CD4-positive, alpha-beta T cell treated with Interleukin-17A for 1 hour (primary cell): ENCODE measurements around the gene NRSN2.
"Not testable (repeated sequence)": the region's sequence is repeated elsewhere in the genome, so short reads cannot be mapped to it uniquely, and the experiment has no call there.

Experiments used
- DNase-seq: peaks from one replicate; pipeline ENCODE4 v3.0.0-alpha.2; 2020

NRSN2 gene

DNA sequence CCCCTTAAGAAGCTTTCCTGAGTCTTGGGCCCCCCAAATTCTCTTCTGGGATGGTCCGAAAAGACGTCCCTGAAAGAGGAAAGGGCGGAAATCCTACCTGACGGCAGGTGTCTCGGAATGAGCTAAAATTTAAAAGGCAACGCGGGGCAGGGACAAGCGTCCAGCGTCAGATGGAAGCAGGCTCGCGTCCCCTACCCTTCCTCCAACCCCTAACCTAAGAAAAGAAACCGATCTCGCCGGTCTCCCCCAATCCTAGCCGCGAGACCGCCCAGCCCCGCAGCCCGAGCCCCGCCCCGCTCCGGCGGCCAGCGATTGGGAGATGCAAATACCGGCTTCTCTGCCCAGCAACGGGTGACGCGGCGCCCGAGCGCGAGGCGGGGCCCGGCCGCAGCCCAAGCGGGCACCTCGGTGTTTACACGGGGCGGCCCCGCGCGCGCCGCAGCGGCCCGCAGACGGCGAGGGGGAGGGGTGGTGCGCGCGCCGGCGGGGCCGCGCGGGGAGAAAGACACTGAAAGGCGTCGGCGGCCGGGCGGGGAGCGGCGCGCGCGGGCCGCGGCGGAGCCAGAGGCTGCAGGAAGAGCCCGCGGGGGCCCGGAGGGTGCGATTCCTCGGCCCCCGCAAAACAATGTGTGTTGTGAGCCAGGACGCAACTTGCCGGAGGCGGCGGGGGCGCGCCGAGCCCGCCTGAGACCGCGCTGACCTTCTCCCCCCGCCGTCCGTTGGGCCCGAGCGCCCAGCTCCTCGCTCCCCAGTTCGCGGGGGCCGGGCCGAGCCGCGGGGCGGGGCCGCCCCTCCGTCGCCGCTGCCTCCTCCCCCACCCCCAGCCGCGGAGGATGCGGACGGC lies 21.6 kb upstream of the NRSN2 start, which contains the start of gene SOX12:
Gene SOX12 (plus strand): TSS at position 508 of the 844 bp plus-strand sequence. CDS start 373 bp downstream, outside the sequence.
- peak; percentile 95 for DNase-seq

DNA sequence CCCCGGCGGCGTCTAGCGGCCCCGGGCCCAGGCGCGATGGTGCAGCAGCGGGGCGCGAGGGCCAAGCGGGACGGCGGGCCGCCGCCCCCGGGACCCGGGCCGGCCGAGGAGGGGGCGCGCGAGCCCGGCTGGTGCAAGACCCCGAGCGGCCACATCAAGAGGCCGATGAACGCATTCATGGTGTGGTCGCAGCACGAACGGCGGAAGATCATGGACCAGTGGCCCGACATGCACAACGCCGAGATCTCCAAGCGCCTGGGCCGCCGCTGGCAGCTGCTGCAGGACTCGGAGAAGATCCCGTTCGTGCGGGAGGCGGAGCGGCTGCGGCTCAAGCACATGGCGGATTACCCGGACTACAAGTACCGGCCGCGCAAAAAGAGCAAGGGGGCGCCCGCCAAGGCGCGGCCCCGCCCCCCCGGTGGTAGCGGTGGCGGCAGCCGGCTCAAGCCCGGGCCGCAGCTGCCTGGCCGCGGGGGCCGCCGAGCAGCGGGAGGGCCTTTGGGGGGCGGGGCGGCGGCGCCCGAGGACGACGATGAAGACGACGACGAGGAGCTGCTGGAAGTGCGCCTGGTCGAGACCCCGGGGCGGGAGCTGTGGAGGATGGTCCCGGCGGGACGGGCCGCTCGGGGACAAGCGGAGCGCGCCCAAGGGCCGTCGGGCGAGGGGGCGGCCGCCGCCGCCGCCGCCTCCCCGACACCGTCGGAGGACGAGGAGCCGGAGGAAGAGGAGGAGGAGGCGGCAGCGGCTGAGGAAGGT lies 20.8 kb upstream of the NRSN2 start:
- peak; percentile 40 for DNase-seq

DNA sequence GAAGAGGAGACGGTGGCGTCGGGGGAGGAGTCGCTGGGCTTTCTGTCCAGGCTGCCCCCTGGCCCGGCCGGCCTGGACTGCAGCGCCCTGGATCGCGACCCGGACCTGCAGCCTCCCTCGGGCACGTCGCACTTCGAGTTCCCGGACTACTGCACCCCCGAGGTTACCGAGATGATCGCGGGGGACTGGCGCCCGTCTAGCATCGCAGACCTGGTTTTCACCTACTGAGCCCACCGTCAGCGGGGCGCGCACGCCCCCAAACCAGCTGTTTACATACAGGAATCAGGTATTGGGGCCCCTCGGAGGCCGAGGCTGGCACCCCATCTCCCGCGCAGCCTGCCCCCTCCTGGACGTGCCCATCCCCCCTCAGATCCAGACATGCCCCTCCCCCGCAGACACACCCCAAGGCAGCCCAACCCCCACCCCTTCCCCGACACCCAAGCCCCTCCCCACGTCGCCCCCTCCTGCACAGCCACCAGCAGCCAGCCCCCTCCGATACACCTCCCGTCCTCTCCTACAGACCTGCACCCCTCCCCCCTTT lies 20.2 kb upstream of the NRSN2 start:
- DNase-seq: no peak

- DNase-seq: peak; percentile 81
Observed at GRCh38 chr20:327186-328026, 19.5 kb upstream of the NRSN2 start.

GRCh38 chr20:328027-328974 lies 18.6 kb upstream of the NRSN2 start:
- DNase-seq: no peak

- DNase-seq: no peak
Observed at GRCh38 chr20:328975-329695, 17.8 kb upstream of the NRSN2 start.

GRCh38 chr20:329851-330232 lies 17.1 kb upstream of the NRSN2 start:
- DNase-seq: no peak

DNA sequence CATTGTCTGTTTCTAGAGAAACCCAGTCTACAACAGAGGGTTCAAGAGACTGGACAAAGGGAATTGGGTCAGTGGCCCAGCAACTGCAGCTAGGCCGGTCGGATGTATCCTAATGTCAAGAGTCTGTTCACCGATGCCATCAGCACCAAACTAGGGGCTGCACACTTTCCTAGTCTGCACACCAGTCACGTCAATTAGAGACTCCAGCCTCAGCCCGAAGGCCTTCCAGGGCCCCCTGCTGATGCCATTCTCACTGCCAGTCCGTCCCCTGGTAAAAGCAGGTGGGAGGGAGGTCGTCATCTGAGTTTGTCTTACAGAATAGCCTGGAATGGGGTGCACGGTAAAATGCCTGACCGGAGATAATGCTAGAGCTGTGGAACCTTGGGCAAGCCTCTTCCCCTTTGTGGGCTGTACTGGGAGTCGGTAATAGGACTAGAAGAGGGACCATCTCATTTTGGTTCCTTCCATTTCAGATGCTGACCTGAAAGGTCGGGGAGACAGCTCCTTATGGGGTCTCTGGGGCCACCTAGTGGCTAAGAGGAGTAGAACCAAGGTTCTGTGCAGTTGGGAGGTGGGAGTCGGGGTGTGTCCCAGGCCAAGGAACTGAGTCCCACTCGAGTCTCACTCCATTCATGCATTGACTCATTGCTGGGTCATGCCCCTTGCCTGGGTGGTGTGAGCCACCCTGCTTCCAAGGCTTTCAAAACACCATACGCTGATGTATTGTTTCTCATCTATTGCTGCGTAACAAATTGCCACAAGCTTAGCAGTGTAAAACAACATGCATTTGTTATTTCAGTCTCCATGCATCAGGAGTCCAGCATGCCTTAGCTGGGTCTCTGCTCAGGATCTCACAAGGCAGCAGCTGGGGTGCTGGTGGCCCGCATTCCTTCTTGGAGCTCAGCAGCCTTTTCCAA lies 16.4 kb upstream of the NRSN2 start:
- DNase-seq: peak; percentile 80

DNA sequence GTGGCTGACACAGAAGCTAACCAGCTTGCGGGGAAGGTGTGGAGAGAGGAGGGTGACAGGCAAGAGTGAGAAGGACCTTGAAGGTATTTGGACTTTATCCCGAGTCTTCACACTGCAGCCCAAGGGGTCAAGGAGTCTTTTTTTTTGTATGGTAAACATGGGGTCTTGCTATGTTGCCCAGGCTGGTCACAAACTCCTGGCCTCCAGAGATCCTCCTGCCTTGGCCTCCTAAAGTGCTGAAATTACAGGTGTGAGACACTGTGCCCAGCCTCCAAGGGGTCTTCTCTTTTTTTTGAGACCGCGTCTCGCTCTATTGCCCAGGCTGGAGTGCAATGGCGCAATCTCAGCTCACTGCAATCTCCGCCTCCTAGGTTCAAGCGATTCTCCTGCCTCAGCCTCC lies 12.3 kb upstream of the NRSN2 start:
- DNase-seq: no peak

- DNase-seq: not testable (repeated sequence)
Observed at GRCh38 chr20:336040-336439, 10.9 kb upstream of the NRSN2 start.

DNA sequence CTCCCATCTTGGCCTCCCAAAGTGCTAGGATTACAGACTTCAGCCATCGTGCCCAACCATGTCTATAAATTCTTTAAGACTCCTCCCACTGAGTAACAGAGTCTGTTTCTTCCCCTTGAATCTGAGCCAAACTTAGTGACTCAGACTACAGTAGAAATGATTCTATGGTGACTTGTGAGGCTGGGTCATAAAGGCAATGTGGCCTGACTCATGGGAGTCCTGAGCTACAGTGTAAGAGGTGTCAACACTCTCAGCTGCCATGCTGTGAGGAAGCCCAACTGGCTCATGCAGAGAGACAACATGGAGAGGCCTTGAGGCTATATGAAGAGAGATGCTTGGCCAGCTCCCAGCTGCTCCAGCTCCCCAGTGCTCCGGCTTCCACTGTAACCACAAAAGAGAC lies 5.2 kb upstream of the NRSN2 start:
- DNase-seq: no peak

- DNase-seq: no peak
Observed at GRCh38 chr20:343107-343506, 3.8 kb upstream of the NRSN2 start.

DNA sequence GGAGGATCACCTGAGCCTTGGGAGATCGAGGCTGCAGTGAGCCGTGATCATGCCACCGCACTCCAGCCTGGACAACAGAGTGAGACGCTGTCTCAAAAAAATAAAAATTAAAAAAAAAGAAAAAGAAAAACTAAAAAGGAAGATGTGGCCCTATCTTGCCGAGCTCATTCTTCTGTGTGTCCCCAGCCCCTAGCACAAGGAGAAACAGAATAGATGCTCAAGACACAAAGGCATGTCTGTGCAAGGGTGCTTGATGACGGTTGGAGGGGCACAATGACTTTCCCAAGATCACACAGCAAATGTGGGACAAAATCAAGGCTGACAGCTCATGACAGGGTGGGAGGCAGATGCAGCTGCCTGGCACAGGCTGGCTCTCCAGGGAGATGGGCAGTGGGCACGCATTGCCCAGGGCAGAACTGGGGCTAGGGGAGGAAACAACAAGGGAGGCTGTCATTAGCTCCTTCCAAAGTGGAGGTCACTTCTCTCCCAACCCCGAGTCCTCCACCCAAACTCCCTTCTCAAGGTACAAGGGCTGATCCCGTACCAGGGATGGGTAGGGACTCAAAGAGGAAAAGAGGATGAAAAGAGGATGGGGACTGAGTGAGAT lies 775 bp upstream of the NRSN2 start:
- no peak for DNase-seq

GRCh38 chr20:347317-347639 lies 367 bp downstream of the NRSN2 start:
- no peak for DNase-seq

GRCh38 chr20:347640-348484 lies 951 bp downstream of the NRSN2 start:
- peak; percentile 71 for DNase-seq

GRCh38 chr20:348972-349841 lies 2.3 kb downstream of the NRSN2 start:
- DNase-seq: no peak

DNA sequence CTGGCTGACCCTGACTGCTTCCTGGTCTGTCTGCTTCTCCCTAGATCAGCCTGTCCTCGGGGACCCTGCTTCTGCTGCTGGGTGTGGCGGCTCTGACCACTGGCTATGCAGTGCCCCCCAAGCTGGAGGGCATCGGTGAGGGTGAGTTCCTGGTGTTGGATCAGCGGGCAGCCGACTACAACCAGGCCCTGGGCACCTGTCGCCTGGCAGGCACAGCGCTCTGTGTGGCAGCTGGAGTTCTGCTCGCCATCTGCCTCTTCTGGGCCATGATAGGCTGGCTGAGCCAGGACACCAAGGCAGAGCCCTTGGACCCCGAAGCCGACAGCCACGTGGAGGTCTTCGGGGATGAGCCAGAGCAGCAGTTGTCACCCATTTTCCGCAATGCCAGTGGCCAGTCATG lies 6.3 kb downstream of the NRSN2 start:
- DNase-seq: no peak
